MCF 10A (cell line): Measurements from ENCODE around the gene ASTN2. TPM values are rescaled to one million over a fixed set of nuclear protein-coding genes. Genes with fewer than 3 reads are reported as not detected.

ENCODE experiments used
- BruUV-seq: library from RNA; stranded (reverse); fragments of 400-500 nt; replicated peaks from 2 replicates; lab custom pipeline; 2021; lab: Mats Ljungman, UMichigan
- CTCF ChIA-PET: fragments of 300-600 bp; sonication (Branson Sonifier 250); formaldehyde crosslinking; extraction: SDS; loops from one replicate; lab custom pipeline; 2021; ENCODE audit warnings: antibody characterized with exemption, inconsistent platforms; lab: Yijun Ruan, JAX
- POLR2A ChIA-PET: fragments of 300-600, 350-650 bp; sonication (Branson Sonifier 250); formaldehyde crosslinking; extraction: SDS; loops from one replicate; lab custom pipeline; 2020; ENCODE audit warnings: antibody characterized with exemption, inconsistent platforms; lab: Yijun Ruan, JAX
- DNase-seq: peaks from one replicate; pipeline ENCODE4 v3.0.0-alpha.2; 2018; ENCODE audit not compliant: unreplicated experiment
- H3K27ac Mint-ChIP-seq: one replicate; pipeline ENCODE4 v1.8.0; 2022; ENCODE audit warnings: mild to moderate bottlenecking, low read depth, mixed read lengths; ENCODE audit not compliant: unreplicated experiment
- H3K27me3 Mint-ChIP-seq: one replicate; pipeline ENCODE4 v1.8.0; 2022; ENCODE audit warnings: mixed read lengths; ENCODE audit not compliant: insufficient read depth, unreplicated experiment
- H3K36me3 Mint-ChIP-seq: one replicate; pipeline ENCODE4 v1.8.0; 2022; ENCODE audit warnings: mild to moderate bottlenecking, moderate library complexity, mixed read lengths; ENCODE audit not compliant: insufficient read depth, unreplicated experiment
- H3K4me1 Mint-ChIP-seq: one replicate; pipeline ENCODE4 v1.8.0; 2022; ENCODE audit warnings: mixed read lengths; ENCODE audit not compliant: insufficient read depth, unreplicated experiment
- H3K4me3 Mint-ChIP-seq: one replicate; pipeline ENCODE4 v1.8.0; 2022; ENCODE audit warnings: mild to moderate bottlenecking, moderate library complexity, mixed read lengths; ENCODE audit not compliant: unreplicated experiment
- H3K9me3 Mint-ChIP-seq: one replicate; pipeline ENCODE4 v1.8.0; 2022; ENCODE audit warnings: mixed read lengths; ENCODE audit not compliant: unreplicated experiment
- CTCF ChIP-seq: fragments of 200-600 bp; IDR thresholded peaks from one replicate; pipeline ENCODE4 v1.8.0; 2022; ENCODE audit warnings: antibody characterized with exemption, mild to moderate bottlenecking; ENCODE audit not compliant: unreplicated experiment
- intact Hi-C: fragments of 100-400 bp; cut with micrococcal nuclease; formaldehyde crosslinking; loops from 2 replicates; pipeline ENCODE4 v1.14.1; 2022
- total RNA-seq: library from RNA; stranded (reverse); gene quantifications from 2 replicates; pipeline ENCODE4 v1.2.3, GENCODE V29; 2022

Gene ASTN2
- total RNA-seq, 1 experiment from 2014 or later = 1.8 TPM

GRCh38 chr9:117008461-117008860 is 406.4 kb downstream of the ASTN2 start:
- H3K27me3 Mint-ChIP-seq = no peaks in the 10 kb centered on the region
- TF ChIP-seq CTCF = no peak
- no peak overlapping the region for H3K4me3 Mint-ChIP-seq
- H3K4me1 Mint-ChIP-seq = no peaks in the 10 kb centered on the region
- CTCF ChIA-PET = interaction anchor here (1.4 kb wide), 1 partner anchor 9 kb away, joined by 4 read pairs; no protein-coding TSS in a partner anchor
- H3K27ac Mint-ChIP-seq = no peak overlapping the region
- intact Hi-C loops = no loop called here
- POLR2A ChIA-PET = no interaction called here
- no peaks in the 10 kb centered on the region for H3K36me3 Mint-ChIP-seq
- DNase-seq = no peak
- peaks cover 7% of the 10 kb centered on the region for H3K9me3 Mint-ChIP-seq
- BruUV-seq = no TSS peak

GRCh38 chr9:117002686-117003085 is 412.2 kb downstream of the ASTN2 start:
- Mint-ChIP-seq H3K27me3 (no peaks in the 10 kb centered on the region), H3K36me3 (no peaks in the 10 kb centered on the region), H3K9me3 (peaks cover 7% of the 10 kb centered on the region), H3K27ac (no peak overlapping the region), H3K4me1 (no peaks in the 10 kb centered on the region), H3K4me3 (no peak overlapping the region)
- POLR2A ChIA-PET = no interaction called here
- CTCF ChIA-PET = no interaction called here
- intact Hi-C loops = no loop called here
- no peak for TF ChIP-seq CTCF
- DNase-seq = no peak
- no TSS peak for BruUV-seq

- no TSS peak for BruUV-seq
- intact Hi-C loops = no loop called here
- no peak overlapping the region for H3K4me3 Mint-ChIP-seq
- no peaks in the 10 kb centered on the region for H3K27me3 Mint-ChIP-seq
- ChIA-PET CTCF (no interaction called here), POLR2A (no interaction called here)
- DNase-seq = no peak
- H3K9me3 Mint-ChIP-seq = peaks cover 7% of the 10 kb centered on the region
- no peak overlapping the region for H3K27ac Mint-ChIP-seq
- no peak for TF ChIP-seq CTCF
- H3K36me3 Mint-ChIP-seq = no peaks in the 10 kb centered on the region
- no peaks in the 10 kb centered on the region for H3K4me1 Mint-ChIP-seq
Observed at GRCh38 chr9:117000834-117001233, 414.0 kb downstream of the ASTN2 start.

- no peaks in the 10 kb centered on the region for H3K27me3 Mint-ChIP-seq
- CTCF ChIA-PET = interaction anchor here (0.7 kb wide), 1 partner anchor 28 kb away, joined by 3 read pairs; no protein-coding TSS in a partner anchor
- no peak for TF ChIP-seq CTCF
Observed at GRCh38 chr9:117000196-117000723, 414.6 kb downstream of the ASTN2 start.

More at GRCh38 chr9:117000196-117000723, 414.6 kb downstream of the ASTN2 start:
- H3K36me3 Mint-ChIP-seq = no peaks in the 10 kb centered on the region
- H3K4me1 Mint-ChIP-seq = no peaks in the 10 kb centered on the region
- intact Hi-C loops = no loop called here
- POLR2A ChIA-PET = interaction anchor here (0.5 kb wide), 1 partner anchor 111 kb away, joined by 3 read pairs; no protein-coding TSS in a partner anchor
- no peak overlapping the region for H3K27ac Mint-ChIP-seq
- BruUV-seq = no TSS peak
- no peak overlapping the region for H3K4me3 Mint-ChIP-seq
- peaks cover 7% of the 10 kb centered on the region for H3K9me3 Mint-ChIP-seq
- DNase-seq = no peak
